CD8-positive, alpha-beta memory T cell (primary cell): Measurements from ENCODE around the gene SLC17A4. TPM values are rescaled to one million over a fixed set of nuclear protein-coding genes. Genes with fewer than 3 reads are reported as not detected.
A peak's percentile ranks its signal among the peaks of the same experiment; 100 is the strongest.

Experiments
- CTCF ChIA-PET: fragments of 350-600 bp; sonication (Branson Sonifier 250); formaldehyde crosslinking; loops from one replicate; lab custom pipeline; 2021; ENCODE audit warnings: antibody characterized with exemption; lab: Charles Lee
- POLR2A ChIA-PET: fragments of 350-600 bp; sonication (Branson Sonifier 250); formaldehyde crosslinking; loops from one replicate; lab custom pipeline; 2021; ENCODE audit warnings: antibody characterized with exemption; lab: Charles Lee
- DNase-seq, 5 donors: peaks; one replicate each; pipeline versions ENCODE4 v3.0.0 to v3.0.0-alpha.2; 2020 to 2022; ENCODE audit warnings: mixed read lengths in 1 of 5
- H3K27ac ChIP-seq: one replicate; pipeline ENCODE4 v1.7.0; 2013; ENCODE audit warnings: low read depth, mild to moderate bottlenecking, low read length, moderate library complexity
- H3K27me3 ChIP-seq: 2 replicates; pipeline ENCODE4 v1.7.0; 2013; ENCODE audit warnings: low read length, mild to moderate bottlenecking; ENCODE audit not compliant: insufficient read depth, poor library complexity, severe bottlenecking
- H3K36me3 ChIP-seq: 2 replicates; pipeline ENCODE4 v1.7.0; 2013; ENCODE audit warnings: mild to moderate bottlenecking, low read length, moderate library complexity; ENCODE audit not compliant: insufficient read depth
- H3K4me1 ChIP-seq: 2 replicates; pipeline ENCODE4 v1.7.0; 2013; ENCODE audit warnings: mild to moderate bottlenecking, low read length, moderate library complexity; ENCODE audit not compliant: insufficient read depth
- H3K4me3 ChIP-seq: 2 replicates; pipeline ENCODE4 v1.7.0; 2013; ENCODE audit warnings: mild to moderate bottlenecking, low read length
- H3K9me3 ChIP-seq: 2 replicates; pipeline ENCODE4 v1.7.0; 2013; ENCODE audit warnings: mild to moderate bottlenecking, low read length
- H3K27ac Mint-ChIP-seq, 8 donors: one replicate each; pipeline ENCODE4 v1.8.0; 2020 to 2021; ENCODE audit warnings: mixed read lengths in 8 of 8, mild to moderate bottlenecking in 6 of 8, inconsistent platforms in 3 of 8, moderate library complexity in 3 of 8
- H3K27me3 Mint-ChIP-seq, 2 donors: one replicate each; pipeline ENCODE4 v1.8.0; 2020 to 2021; ENCODE audit warnings: mixed read lengths in 2 of 2, mild to moderate bottlenecking in 1 of 2, moderate library complexity in 1 of 2
- H3K36me3 Mint-ChIP-seq, 3 donors: one replicate each; pipeline ENCODE4 v1.8.0; 2020 to 2021; ENCODE audit warnings: mixed read lengths in 3 of 3, inconsistent platforms in 1 of 3, mild to moderate bottlenecking in 1 of 3
- H3K4me1 Mint-ChIP-seq, 3 donors: one replicate each; pipeline ENCODE4 v1.8.0; 2020 to 2021; ENCODE audit warnings: mixed read lengths in 3 of 3, inconsistent platforms in 1 of 3, mild to moderate bottlenecking in 1 of 3
- H3K4me3 Mint-ChIP-seq, 7 donors: one replicate each; pipeline ENCODE4 v1.8.0; 2020 to 2021; ENCODE audit warnings: mixed read lengths in 7 of 7, mild to moderate bottlenecking in 6 of 7, moderate library complexity in 4 of 7, inconsistent platforms in 2 of 7
- H3K9me3 Mint-ChIP-seq, 5 donors: one replicate each; pipeline ENCODE4 v1.8.0; 2020 to 2022; ENCODE audit warnings: mixed read lengths in 5 of 5, mild to moderate bottlenecking in 3 of 5, moderate library complexity in 2 of 5, inconsistent platforms in 1 of 5
- polyA plus RNA-seq: library from polyadenylated mRNA; unstranded; fragments of 300-500 nt; fragmentation: Illumina TruSeq; gene quantifications from one replicate; pipeline ENCODE4 v1.2.3, GENCODE V29; 2021
- total RNA-seq, 2 experiments: library from RNA; stranded (reverse); gene quantifications; one replicate each; pipeline ENCODE4 v1.2.3, GENCODE V29; 2021

Gene SLC17A4
- total and polyA plus RNA-seq, 3 experiments from 2014 or later = not detected

- POLR2A ChIA-PET = no interaction called here
Measured at GRCh38 chr6:25753079-25753478, 1.5 kb upstream of the SLC17A4 start.

GRCh38 chr6:25755483-25755882 lies 941 bp downstream of the SLC17A4 start:
- ChIA-PET CTCF (no interaction called here), POLR2A (no interaction called here)
- peaks cover 4 to 10% of the 10 kb centered on the region in 2 donors for H3K27me3 Mint-ChIP-seq
- DNase-seq = no peak
- H3K4me1 ChIP-seq = no peaks in the 10 kb centered on the region
- H3K4me1 Mint-ChIP-seq = no peaks in the 10 kb centered on the region
- H3K4me3 Mint-ChIP-seq = no peak overlapping the region
- H3K9me3 Mint-ChIP-seq = no peaks in the 10 kb centered on the region
- H3K4me3 ChIP-seq = no peak overlapping the region
- H3K27me3 ChIP-seq = no peaks in the 10 kb centered on the region
- no peak overlapping the region for H3K27ac ChIP-seq
- no peaks in the 10 kb centered on the region for H3K36me3 Mint-ChIP-seq
- no peaks in the 10 kb centered on the region for H3K9me3 ChIP-seq
- no peaks in the 10 kb centered on the region for H3K36me3 ChIP-seq
- no peak overlapping the region for H3K27ac Mint-ChIP-seq

More at GRCh38 chr6:25753079-25753478, 1.5 kb upstream of the SLC17A4 start:
- H3K36me3 ChIP-seq = no peaks in the 10 kb centered on the region
- H3K9me3 Mint-ChIP-seq = no peaks in the 10 kb centered on the region
- CTCF ChIA-PET = no interaction called here
- H3K27ac Mint-ChIP-seq = no peak overlapping the region
- H3K27ac ChIP-seq = no peak overlapping the region
- H3K9me3 ChIP-seq = no peaks in the 10 kb centered on the region
- H3K4me3 ChIP-seq = no peak overlapping the region
- peaks cover 0 to 2% of the 10 kb centered on the region in 2 donors for H3K27me3 Mint-ChIP-seq
- no peaks in the 10 kb centered on the region for H3K4me1 ChIP-seq
- DNase-seq = no peak
- H3K27me3 ChIP-seq = no peaks in the 10 kb centered on the region
- H3K4me1 Mint-ChIP-seq = no peaks in the 10 kb centered on the region
- H3K4me3 Mint-ChIP-seq = no peak overlapping the region
- no peaks in the 10 kb centered on the region for H3K36me3 Mint-ChIP-seq

- Mint-ChIP-seq H3K36me3 (no peaks in the 10 kb centered on the region), H3K4me3 (no peak overlapping the region), H3K27ac (peak overlapping the region in 1 of 8 donors; percentile 14), H3K27me3 (peaks cover 4 to 18% of the 10 kb centered on the region in 2 donors), H3K4me1 (no peaks in the 10 kb centered on the region), H3K9me3 (no peaks in the 10 kb centered on the region)
- ChIA-PET POLR2A (no interaction called here), CTCF (no interaction called here)
- no peaks in the 10 kb centered on the region for H3K9me3 ChIP-seq
- no peaks in the 10 kb centered on the region for H3K27me3 ChIP-seq
- DNase-seq = no peak
- H3K4me3 ChIP-seq = no peak overlapping the region
- H3K4me1 ChIP-seq = no peaks in the 10 kb centered on the region
- no peaks in the 10 kb centered on the region for H3K36me3 ChIP-seq
- H3K27ac ChIP-seq = no peak overlapping the region
Measured at GRCh38 chr6:25756382-25757363, 2.1 kb downstream of the SLC17A4 start.

GRCh38 chr6:25757936-25758642 lies 3.5 kb downstream of the SLC17A4 start:
- peaks cover 4 to 22% of the 10 kb centered on the region in 2 donors for H3K27me3 Mint-ChIP-seq
- no peaks in the 10 kb centered on the region for H3K9me3 ChIP-seq
- ChIA-PET CTCF (no interaction called here), POLR2A (no interaction called here)
- H3K4me1 ChIP-seq = no peaks in the 10 kb centered on the region
- no peak overlapping the region for H3K27ac ChIP-seq
- H3K27ac Mint-ChIP-seq = peak overlapping the region in 1 of 8 donors; percentile 7
- no peaks in the 10 kb centered on the region for H3K36me3 ChIP-seq
- H3K27me3 ChIP-seq = no peaks in the 10 kb centered on the region
- H3K4me3 Mint-ChIP-seq = no peak overlapping the region
- no peaks in the 10 kb centered on the region for H3K9me3 Mint-ChIP-seq
- no peak overlapping the region for H3K4me3 ChIP-seq
- no peak for DNase-seq
- H3K36me3 Mint-ChIP-seq = no peaks in the 10 kb centered on the region
- no peaks in the 10 kb centered on the region for H3K4me1 Mint-ChIP-seq

GRCh38 chr6:25764611-25765010 lies 10.1 kb downstream of the SLC17A4 start:
- no peak overlapping the region for H3K27ac ChIP-seq
- Mint-ChIP-seq H3K4me1 (no peaks in the 10 kb centered on the region), H3K4me3 (no peak overlapping the region), H3K9me3 (no peaks in the 10 kb centered on the region), H3K27ac (no peak overlapping the region), H3K27me3 (peaks cover 5 to 45% of the 10 kb centered on the region in 2 donors), H3K36me3 (no peaks in the 10 kb centered on the region)
- no peaks in the 10 kb centered on the region for H3K9me3 ChIP-seq
- no peaks in the 10 kb centered on the region for H3K4me1 ChIP-seq
- no peak overlapping the region for H3K4me3 ChIP-seq
- CTCF ChIA-PET = interaction anchor here (0.6 kb wide), 1 partner anchor 1134 kb away, joined by 4 read pairs; no protein-coding TSS in a partner anchor
- no peaks in the 10 kb centered on the region for H3K27me3 ChIP-seq
- no peaks in the 10 kb centered on the region for H3K36me3 ChIP-seq
- DNase-seq = no peak
- POLR2A ChIA-PET = no interaction called here

- H3K27ac ChIP-seq = no peak overlapping the region
- no peak overlapping the region for H3K27ac Mint-ChIP-seq
- peaks cover 17 to 50% of the 10 kb centered on the region in 2 donors for H3K27me3 Mint-ChIP-seq
- H3K36me3 ChIP-seq = no peaks in the 10 kb centered on the region
- ChIA-PET POLR2A (no interaction called here), CTCF (no interaction called here)
- H3K4me3 ChIP-seq = no peak overlapping the region
- no peaks in the 10 kb centered on the region for H3K4me1 ChIP-seq
- no peaks in the 10 kb centered on the region for H3K9me3 Mint-ChIP-seq
- peaks cover 3% of the 10 kb centered on the region for H3K27me3 ChIP-seq
- no peaks in the 10 kb centered on the region for H3K4me1 Mint-ChIP-seq
- H3K36me3 Mint-ChIP-seq = no peaks in the 10 kb centered on the region
- H3K4me3 Mint-ChIP-seq = no peak overlapping the region
- no peak for DNase-seq
- no peaks in the 10 kb centered on the region for H3K9me3 ChIP-seq
Measured at GRCh38 chr6:25768566-25768965, 14.0 kb downstream of the SLC17A4 start.

- Mint-ChIP-seq H3K4me1 (no peaks in the 10 kb centered on the region), H3K9me3 (no peaks in the 10 kb centered on the region), H3K27ac (no peak overlapping the region), H3K36me3 (no peaks in the 10 kb centered on the region), H3K4me3 (no peak overlapping the region), H3K27me3 (peaks cover 14 to 44% of the 10 kb centered on the region in 2 donors)
- ChIA-PET POLR2A (no interaction called here), CTCF (no interaction called here)
- H3K27ac ChIP-seq = no peak overlapping the region
- H3K4me3 ChIP-seq = no peak overlapping the region
- no peaks in the 10 kb centered on the region for H3K9me3 ChIP-seq
- no peak for DNase-seq
- H3K36me3 ChIP-seq = no peaks in the 10 kb centered on the region
- H3K4me1 ChIP-seq = no peaks in the 10 kb centered on the region
- H3K27me3 ChIP-seq = peaks cover 3% of the 10 kb centered on the region
Measured at GRCh38 chr6:25769983-25770382, 15.4 kb downstream of the SLC17A4 start.

GRCh38 chr6:25774120-25774715 lies 19.7 kb downstream of the SLC17A4 start:
- CTCF ChIA-PET = no interaction called here
- H3K4me1 ChIP-seq = no peaks in the 10 kb centered on the region

More at GRCh38 chr6:25774120-25774715, 19.7 kb downstream of the SLC17A4 start:
- H3K36me3 Mint-ChIP-seq = no peaks in the 10 kb centered on the region
- H3K4me3 ChIP-seq = no peak overlapping the region
- H3K36me3 ChIP-seq = no peaks in the 10 kb centered on the region
- no peak for DNase-seq
- H3K4me3 Mint-ChIP-seq = no peak overlapping the region
- H3K27me3 Mint-ChIP-seq = peaks cover 18 to 38% of the 10 kb centered on the region in 2 donors
- H3K27me3 ChIP-seq = peaks cover 3% of the 10 kb centered on the region
- no peaks in the 10 kb centered on the region for H3K9me3 ChIP-seq
- H3K4me1 Mint-ChIP-seq = no peaks in the 10 kb centered on the region
- POLR2A ChIA-PET = no interaction called here
- no peaks in the 10 kb centered on the region for H3K9me3 Mint-ChIP-seq
- no peak overlapping the region for H3K27ac ChIP-seq
- H3K27ac Mint-ChIP-seq = no peak overlapping the region
